HepG2 (cell line): ENCODE measurements around the gene ANO6.

Experiments used
- ARID2 ChIP-seq: sonication (generic); formaldehyde crosslinking; IDR thresholded peaks from 2 replicates; pipeline ENCODE4 v1.8.1; 2022; ENCODE audit warnings: mild to moderate bottlenecking, missing genetic modification reagents, borderline replicate concordance
- CTCF ChIP-seq: sonication (generic); formaldehyde crosslinking; IDR thresholded peaks from 2 replicates; pipeline ENCODE4 v1.5.0; 2020; ENCODE audit warnings: mild to moderate bottlenecking, missing genetic modification reagents, moderate library complexity
- ESRRA ChIP-seq: sonication (generic); formaldehyde crosslinking; IDR thresholded peaks from 2 replicates; pipeline ENCODE4 v1.5.1; 2020; ENCODE audit warnings: mild to moderate bottlenecking, low read depth, missing genetic modification reagents
- GTF3A ChIP-seq: sonication (generic); formaldehyde crosslinking; conservative IDR thresholded peaks from 2 replicates; pipeline ENCODE4 v1.4.0; 2020; ENCODE audit warnings: mild to moderate bottlenecking, missing genetic modification reagents
- ZBTB10 ChIP-seq: sonication (generic); formaldehyde crosslinking; IDR thresholded peaks from 2 replicates; pipeline ENCODE4 v1.4.0; 2020; ENCODE audit warnings: missing genetic modification reagents, borderline replicate concordance

DNA sequence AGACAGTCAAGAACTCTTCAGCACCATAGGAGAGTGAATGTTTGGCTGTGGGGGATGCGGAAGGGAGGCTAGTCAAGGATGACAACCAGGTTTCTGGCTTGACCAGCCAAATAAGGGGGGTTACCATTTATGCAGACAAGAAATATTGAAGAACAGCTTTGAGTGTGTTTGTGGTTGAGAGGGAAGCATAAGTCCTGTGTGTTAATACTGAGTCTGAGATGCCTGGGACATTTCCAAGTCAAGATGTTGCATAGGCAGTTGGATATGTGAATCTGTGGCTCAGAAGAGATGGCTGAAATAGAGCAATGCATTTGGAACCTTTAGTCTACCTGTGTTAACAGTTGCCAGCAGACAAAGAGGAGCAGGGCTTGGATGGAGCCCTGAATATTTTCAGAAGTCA lies 66.1 kb downstream of the ANO6 start:
- TF ChIP-seq ESRRA (CRISPR knock-in tag), result no peak
- no peak for TF ChIP-seq GTF3A
- no peak for TF ChIP-seq CTCF (CRISPR knock-in tag)
- TF ChIP-seq ZBTB10 (CRISPR knock-in tag), result no peak
- TF ChIP-seq ARID2 (CRISPR knock-in tag), result no peak
